ENCODE data around the gene MACROD1.

The MACROD1 gene

GRCh38 chr11:64015935-64016845 lies 149.7 kb downstream of the MACROD1 start:
- no peak for TF ChIP-seq TEAD4 (IDR thresholded peaks at IDR 0.05)
- TF ChIP-seq TAF1 (IDR thresholded peaks at IDR 0.05; ENCODE audit: low read depth) = no peak
- TF ChIP-seq EP300 (IDR thresholded peaks at IDR 0.05; ENCODE audit: borderline replicate concordance) = no peak
- TF ChIP-seq, protein P1, sequence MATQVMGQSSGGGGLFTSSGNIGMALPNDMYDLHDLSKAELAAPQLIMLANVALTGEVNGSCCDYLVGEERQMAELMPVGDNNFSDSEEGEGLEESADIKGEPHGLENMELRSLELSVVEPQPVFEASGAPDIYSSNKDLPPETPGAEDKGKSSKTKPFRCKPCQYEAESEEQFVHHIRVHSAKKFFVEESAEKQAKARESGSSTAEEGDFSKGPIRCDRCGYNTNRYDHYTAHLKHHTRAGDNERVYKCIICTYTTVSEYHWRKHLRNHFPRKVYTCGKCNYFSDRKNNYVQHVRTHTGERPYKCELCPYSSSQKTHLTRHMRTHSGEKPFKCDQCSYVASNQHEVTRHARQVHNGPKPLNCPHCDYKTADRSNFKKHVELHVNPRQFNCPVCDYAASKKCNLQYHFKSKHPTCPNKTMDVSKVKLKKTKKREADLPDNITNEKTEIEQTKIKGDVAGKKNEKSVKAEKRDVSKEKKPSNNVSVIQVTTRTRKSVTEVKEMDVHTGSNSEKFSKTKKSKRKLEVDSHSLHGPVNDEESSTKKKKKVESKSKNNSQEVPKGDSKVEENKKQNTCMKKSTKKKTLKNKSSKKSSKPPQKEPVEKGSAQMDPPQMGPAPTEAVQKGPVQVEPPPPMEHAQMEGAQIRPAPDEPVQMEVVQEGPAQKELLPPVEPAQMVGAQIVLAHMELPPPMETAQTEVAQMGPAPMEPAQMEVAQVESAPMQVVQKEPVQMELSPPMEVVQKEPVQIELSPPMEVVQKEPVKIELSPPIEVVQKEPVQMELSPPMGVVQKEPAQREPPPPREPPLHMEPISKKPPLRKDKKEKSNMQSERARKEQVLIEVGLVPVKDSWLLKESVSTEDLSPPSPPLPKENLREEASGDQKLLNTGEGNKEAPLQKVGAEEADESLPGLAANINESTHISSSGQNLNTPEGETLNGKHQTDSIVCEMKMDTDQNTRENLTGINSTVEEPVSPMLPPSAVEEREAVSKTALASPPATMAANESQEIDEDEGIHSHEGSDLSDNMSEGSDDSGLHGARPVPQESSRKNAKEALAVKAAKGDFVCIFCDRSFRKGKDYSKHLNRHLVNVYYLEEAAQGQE (IDR thresholded peaks at IDR 0.05; ENCODE audit: low read depth) = no peak
- TF ChIP-seq FOXM1 (IDR thresholded peaks at IDR 0.05; ENCODE audit: borderline replicate concordance, low read depth) = no peak
- no peak for TF ChIP-seq NFIC (IDR thresholded peaks at IDR 0.05)
- TF ChIP-seq YY1 (IDR thresholded peaks at IDR 0.05; ENCODE audit: low read depth) = no peak
- TF ChIP-seq MAX (IDR thresholded peaks at IDR 0.05) = no peak
- TF ChIP-seq CREB1 (IDR thresholded peaks at IDR 0.05; ENCODE audit: low read depth) = no peak
- TF ChIP-seq RAD21 (IDR thresholded peaks at IDR 0.05; ENCODE audit: low read depth) = no peak
- TF ChIP-seq TCF12 (IDR thresholded peaks at IDR 0.05; ENCODE audit: low read depth) = no peak
- TF ChIP-seq USF1 (IDR thresholded peaks at IDR 0.05) = no peak
- TF ChIP-seq ZBTB7A (IDR thresholded peaks at IDR 0.05; ENCODE audit: low read depth) = no peak
- no peak for TF ChIP-seq EGR1 (IDR thresholded peaks at IDR 0.05)
- TF ChIP-seq CEBPB (IDR thresholded peaks at IDR 0.05) = no peak

- TF ChIP-seq, protein P1 (IDR thresholded peaks at IDR 0.05; ENCODE audit: low read depth) = no peak
- TF ChIP-seq TEAD4 (IDR thresholded peaks at IDR 0.05) = no peak
- no peak for TF ChIP-seq NFIC (IDR thresholded peaks at IDR 0.05)
- TF ChIP-seq USF1 (IDR thresholded peaks at IDR 0.05) = no peak
- no peak for TF ChIP-seq FOXM1 (IDR thresholded peaks at IDR 0.05; ENCODE audit: borderline replicate concordance, low read depth)
- no peak for TF ChIP-seq MAX (IDR thresholded peaks at IDR 0.05)
- TF ChIP-seq YY1 (IDR thresholded peaks at IDR 0.05; ENCODE audit: low read depth) = no peak
- TF ChIP-seq RAD21 (IDR thresholded peaks at IDR 0.05; ENCODE audit: low read depth) = no peak
- TF ChIP-seq EP300 (IDR thresholded peaks at IDR 0.05; ENCODE audit: borderline replicate concordance) = no peak
- no peak for TF ChIP-seq CEBPB (IDR thresholded peaks at IDR 0.05)
- no peak for TF ChIP-seq TAF1 (IDR thresholded peaks at IDR 0.05; ENCODE audit: low read depth)
- TF ChIP-seq CREB1 (IDR thresholded peaks at IDR 0.05; ENCODE audit: low read depth) = no peak
- no peak for TF ChIP-seq EGR1 (IDR thresholded peaks at IDR 0.05)
Observed at GRCh38 chr11:64015510-64015909, 150.4 kb downstream of the MACROD1 start.

GRCh38 chr11:64014356-64014755 lies 151.6 kb downstream of the MACROD1 start:
- no peak for TF ChIP-seq TAF1 (IDR thresholded peaks at IDR 0.05; ENCODE audit: low read depth)

- TF ChIP-seq USF1 (IDR thresholded peaks at IDR 0.05) (no peak), CEBPB (IDR thresholded peaks at IDR 0.05) (no peak), TEAD4 (IDR thresholded peaks at IDR 0.05) (no peak), ZBTB7A (IDR thresholded peaks at IDR 0.05; ENCODE audit: low read depth) (no peak), YY1 (IDR thresholded peaks at IDR 0.05; ENCODE audit: low read depth) (no peak), CREB1 (IDR thresholded peaks at IDR 0.05; ENCODE audit: low read depth) (no peak), MAX (IDR thresholded peaks at IDR 0.05) (no peak)
Observed at GRCh38 chr11:64013141-64013896, 152.6 kb downstream of the MACROD1 start.

DNA sequence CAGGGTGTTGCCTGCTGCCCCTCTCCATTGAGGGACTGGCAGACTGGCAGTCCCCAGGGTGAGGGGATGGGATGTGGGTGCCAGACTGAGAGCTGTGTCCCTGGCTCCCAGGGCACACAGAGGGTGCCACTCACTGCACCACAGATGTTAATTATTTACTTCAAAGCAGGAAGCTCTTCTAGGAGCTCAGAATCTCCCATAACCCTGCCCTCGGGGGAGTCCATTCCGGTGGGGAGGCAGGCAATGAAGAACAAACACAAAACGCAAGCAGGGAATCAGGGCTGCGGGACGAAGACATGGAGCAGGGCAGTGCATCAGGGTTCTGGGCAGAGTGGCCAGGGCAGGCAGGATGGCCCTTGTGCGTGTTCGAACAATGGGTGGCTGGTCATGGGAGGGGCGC lies 154.5 kb downstream of the MACROD1 start:
- TF ChIP-seq YY1 (IDR thresholded peaks at IDR 0.05; ENCODE audit: low read depth) (no peak), RAD21 (IDR thresholded peaks at IDR 0.05; ENCODE audit: low read depth) (no peak), TCF12 (IDR thresholded peaks at IDR 0.05; ENCODE audit: low read depth) (no peak), USF1 (IDR thresholded peaks at IDR 0.05) (no peak), NFIC (IDR thresholded peaks at IDR 0.05) (no peak), TAF1 (IDR thresholded peaks at IDR 0.05; ENCODE audit: low read depth) (no peak), EP300 (IDR thresholded peaks at IDR 0.05; ENCODE audit: borderline replicate concordance) (no peak), MAX (IDR thresholded peaks at IDR 0.05) (no peak), CEBPB (IDR thresholded peaks at IDR 0.05) (no peak), EGR1 (IDR thresholded peaks at IDR 0.05) (no peak), FOXM1 (IDR thresholded peaks at IDR 0.05; ENCODE audit: borderline replicate concordance, low read depth) (no peak), ZBTB7A (IDR thresholded peaks at IDR 0.05; ENCODE audit: low read depth) (no peak), TEAD4 (IDR thresholded peaks at IDR 0.05) (no peak), CREB1 (IDR thresholded peaks at IDR 0.05; ENCODE audit: low read depth) (no peak)
- TF ChIP-seq, protein P1 (IDR thresholded peaks at IDR 0.05; ENCODE audit: low read depth) = no peak

Data from Ishikawa (cell line).